OCI-LY3 (cell line): Measurements from ENCODE around the gene COL10A1.

Experiments used
- CTCF ChIP-seq: fragments of 200-600, 300-600 bp; sonication (generic); IDR thresholded peaks from 2 replicates; pipeline ENCODE4 v1.5.1; 2014; ENCODE audit warnings: antibody characterized with exemption, low read length, low read depth
- EZH2phosphoT487 ChIP-seq: fragments of 200-600 bp; shearing (Covaris generic); IDR thresholded peaks from 2 replicates; pipeline ENCODE4 v1.6.1; 2018; ENCODE audit warnings: antibody characterized with exemption, mixed run types, low read depth

DNA sequence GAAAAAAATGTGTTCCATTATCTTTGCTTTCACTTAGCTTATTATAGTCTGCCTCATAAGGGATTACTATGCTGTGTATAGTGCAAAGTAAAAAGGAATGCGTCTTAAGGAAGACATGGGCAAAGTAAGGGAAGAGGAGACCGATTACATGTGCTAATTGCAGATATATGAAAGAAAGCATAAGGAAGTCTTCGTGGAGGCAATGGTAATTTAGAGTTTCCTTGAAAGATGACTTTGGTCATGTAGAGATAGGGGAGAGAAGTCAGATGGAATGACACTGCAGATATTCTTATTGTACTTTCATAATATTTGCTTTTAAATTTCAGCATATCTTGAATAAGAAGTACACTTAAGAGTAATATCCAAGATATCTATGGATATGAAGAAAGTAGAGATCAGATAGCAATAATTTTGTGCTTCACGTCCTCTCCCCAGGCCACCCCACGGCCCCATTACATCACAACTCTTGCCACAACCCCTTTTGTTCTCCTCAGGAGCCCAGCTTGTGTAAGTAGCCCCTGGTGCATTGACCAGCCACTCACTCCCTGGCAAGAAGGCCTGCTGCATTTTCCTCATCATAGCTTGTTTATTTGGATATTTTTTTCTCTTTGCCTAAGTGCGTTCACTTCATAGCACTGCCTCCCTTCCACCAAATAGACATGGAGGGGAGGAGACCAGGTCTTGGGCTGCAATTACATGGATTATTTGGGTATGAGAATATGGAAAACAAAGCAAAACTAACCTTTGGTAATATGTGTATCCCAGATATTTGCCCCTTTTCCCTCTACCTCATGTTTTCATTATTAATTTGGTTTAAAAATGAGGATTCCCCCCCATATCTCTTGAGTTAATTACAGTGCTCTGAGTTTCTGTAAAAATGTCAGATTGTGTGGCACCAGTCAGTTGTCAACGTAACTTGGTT, 30.7 kb upstream of the COL10A1 start:
- TF ChIP-seq CTCF (no peak), EZH2phosphoT487 (no peak)
